HG03064 (cell line): ENCODE data around the gene INTS1.

Source experiments
- ATAC-seq: cut with Tn5 transposase; IDR thresholded peaks from one replicate; pipeline ENCODE4 v1.9.1; 2021; ENCODE audit warnings: low read depth; ENCODE audit not compliant: unreplicated experiment

Gene INTS1, protein sequence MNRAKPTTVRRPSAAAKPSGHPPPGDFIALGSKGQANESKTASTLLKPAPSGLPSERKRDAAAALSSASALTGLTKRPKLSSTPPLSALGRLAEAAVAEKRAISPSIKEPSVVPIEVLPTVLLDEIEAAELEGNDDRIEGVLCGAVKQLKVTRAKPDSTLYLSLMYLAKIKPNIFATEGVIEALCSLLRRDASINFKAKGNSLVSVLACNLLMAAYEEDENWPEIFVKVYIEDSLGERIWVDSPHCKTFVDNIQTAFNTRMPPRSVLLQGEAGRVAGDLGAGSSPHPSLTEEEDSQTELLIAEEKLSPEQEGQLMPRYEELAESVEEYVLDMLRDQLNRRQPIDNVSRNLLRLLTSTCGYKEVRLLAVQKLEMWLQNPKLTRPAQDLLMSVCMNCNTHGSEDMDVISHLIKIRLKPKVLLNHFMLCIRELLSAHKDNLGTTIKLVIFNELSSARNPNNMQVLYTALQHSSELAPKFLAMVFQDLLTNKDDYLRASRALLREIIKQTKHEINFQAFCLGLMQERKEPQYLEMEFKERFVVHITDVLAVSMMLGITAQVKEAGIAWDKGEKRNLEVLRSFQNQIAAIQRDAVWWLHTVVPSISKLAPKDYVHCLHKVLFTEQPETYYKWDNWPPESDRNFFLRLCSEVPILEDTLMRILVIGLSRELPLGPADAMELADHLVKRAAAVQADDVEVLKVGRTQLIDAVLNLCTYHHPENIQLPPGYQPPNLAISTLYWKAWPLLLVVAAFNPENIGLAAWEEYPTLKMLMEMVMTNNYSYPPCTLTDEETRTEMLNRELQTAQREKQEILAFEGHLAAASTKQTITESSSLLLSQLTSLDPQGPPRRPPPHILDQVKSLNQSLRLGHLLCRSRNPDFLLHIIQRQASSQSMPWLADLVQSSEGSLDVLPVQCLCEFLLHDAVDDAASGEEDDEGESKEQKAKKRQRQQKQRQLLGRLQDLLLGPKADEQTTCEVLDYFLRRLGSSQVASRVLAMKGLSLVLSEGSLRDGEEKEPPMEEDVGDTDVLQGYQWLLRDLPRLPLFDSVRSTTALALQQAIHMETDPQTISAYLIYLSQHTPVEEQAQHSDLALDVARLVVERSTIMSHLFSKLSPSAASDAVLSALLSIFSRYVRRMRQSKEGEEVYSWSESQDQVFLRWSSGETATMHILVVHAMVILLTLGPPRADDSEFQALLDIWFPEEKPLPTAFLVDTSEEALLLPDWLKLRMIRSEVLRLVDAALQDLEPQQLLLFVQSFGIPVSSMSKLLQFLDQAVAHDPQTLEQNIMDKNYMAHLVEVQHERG (N-terminal part only)

DNA sequence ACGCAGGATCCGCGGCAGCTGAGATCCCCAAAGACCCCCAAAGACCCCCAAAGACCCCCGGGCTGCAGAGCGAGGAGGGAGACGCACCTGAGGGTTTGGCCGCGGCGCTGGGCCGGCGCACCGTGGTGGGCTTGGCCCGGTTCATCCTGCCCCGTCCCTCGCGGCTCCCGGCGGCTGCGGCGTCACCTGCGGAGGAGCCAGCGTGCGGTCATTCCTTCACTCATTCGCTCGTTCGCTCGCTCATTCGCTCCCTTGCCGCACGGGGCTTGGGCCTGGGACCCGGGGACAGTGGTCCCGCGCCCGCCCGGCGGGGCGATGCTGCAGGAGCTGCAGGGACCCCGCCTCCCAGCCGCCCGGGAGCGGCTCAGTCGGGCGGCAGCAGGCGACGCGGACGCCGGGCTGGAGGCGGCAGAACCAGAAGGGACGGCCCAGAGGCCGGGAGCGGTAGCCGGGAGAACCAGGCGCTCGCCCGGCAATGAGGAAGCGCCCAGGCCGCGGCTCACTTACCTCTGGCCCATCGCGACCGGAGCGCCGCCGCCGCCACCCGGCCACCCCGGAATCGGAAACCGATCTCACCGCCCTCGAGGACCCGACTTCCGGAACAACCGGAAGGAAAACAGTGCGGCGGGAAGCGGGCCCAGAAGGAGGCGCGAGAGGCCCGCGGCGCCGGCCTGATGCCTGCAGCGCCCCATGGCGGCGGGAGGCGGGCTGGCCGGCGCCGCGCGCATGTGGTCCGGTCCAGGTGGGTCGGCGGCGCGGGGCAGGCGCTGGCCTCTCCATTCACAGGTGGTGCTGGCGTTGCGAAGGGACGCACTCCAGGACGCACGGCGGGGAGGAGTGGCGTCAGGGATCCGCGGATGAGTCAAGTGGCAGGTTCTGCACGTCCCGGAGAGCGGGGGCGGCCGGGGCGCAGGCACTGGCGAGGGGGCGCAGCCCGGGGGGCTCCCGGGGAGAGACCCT lies at the start of gene INTS1:
Gene INTS1 (minus strand): TSS at position 574 of the 960 bp plus-strand sequence. CDS start 429 bp downstream, at position 145.
- peak; percentile 67 for ATAC-seq

- ATAC-seq, result no peak
These were observed 49.5 kb upstream of the INTS1 start for GRCh38 chr7:1553512-1554210.

GRCh38 chr7:1552200-1552599 lies 48.0 kb upstream of the INTS1 start:
- ATAC-seq, result no peak

GRCh38 chr7:1550846-1551155 lies 46.6 kb upstream of the INTS1 start:
- no peak for ATAC-seq

DNA sequence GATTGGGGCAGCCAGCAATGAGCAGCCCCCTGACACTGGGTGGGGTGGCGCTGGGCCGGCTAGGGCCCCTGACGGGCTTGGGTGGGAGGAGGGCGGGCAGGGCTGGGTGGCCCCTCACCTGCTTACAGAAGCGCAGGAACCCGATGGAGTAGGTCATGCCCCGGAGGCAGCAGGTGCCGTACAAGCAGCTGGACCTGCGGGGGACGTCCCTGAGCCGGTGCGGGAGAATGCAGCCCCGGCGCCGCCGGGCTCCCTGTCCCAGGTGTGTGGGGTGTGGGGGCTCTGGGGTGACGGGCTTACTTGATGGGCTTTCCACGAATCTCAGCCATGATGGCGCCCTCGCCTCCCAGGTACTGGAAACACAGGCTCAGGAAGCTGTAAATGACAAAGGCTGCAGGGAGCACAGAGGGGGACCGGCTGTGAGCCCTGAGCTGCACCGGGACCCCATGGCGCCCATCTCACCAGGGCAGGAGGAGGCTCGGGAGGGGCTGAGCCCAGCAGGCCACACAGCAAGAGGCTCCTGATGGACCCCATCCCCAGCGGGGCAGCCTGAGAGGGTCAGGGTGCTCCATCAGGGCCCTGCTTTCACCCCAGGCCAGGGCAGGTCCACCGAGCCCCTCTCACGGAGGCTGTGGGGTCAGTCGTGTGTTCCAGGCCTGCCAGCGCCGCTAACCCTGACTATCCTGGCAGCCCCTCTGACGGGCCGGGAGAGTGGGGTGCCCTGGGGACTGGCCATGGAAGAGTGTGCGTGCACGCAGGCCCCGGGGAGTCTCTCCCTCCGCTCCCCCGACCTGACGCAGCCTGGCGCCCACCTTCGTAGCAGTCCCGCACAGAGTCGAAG lies 46.0 kb upstream of the INTS1 start:
- ATAC-seq, result no peak

DNA sequence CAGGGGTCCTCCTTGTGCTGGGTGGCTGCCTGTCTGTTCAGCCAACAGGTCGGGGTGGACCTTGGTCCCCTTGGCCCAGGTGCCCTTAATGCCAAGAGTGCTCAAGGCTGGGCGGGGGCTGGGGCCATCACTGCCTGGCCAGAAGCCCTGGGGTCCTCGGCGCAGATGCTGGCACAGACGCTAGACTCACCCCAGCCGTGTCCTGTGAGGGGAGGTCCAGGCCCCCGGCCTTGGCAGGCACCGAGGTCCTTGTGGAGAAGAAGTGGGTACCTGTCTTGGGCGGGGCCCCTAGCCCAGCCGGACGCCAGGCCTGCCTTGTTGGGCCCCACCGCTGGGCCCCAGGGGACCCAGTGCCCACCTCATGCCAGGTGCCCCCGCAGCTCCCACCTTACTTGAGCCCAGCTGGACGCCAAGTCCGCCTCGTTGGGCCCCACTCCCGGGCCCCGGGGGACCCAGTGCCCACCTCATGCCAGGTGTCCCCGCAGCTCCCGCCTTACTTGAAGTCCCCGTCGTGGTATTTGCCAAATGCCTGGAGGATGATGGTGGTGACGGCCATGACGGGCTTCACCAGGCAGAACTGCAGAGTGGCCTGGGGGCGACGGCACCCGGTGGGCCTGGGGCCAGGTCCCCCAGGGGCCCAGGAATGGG lies 45.3 kb upstream of the INTS1 start:
- no peak for ATAC-seq

DNA sequence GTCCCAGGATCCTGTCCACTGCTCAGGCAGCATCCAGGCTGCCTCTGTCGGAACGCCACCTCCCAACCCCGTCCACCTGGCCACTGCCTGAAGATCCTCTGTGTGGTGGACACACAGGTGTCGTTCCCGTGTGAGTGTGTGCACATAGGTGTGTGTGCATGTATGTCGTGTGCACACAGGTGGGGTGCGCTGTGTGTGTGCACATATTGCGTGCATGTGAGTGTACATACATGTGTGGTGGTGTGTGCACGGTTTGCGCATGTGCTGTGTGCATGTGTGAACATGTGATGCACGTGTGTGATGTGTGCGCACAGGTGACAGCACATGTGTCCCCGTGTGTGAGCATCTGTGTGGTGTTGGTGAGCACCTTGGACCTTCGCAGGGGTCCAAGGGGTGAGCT lies 44.8 kb upstream of the INTS1 start:
- no peak for ATAC-seq

DNA sequence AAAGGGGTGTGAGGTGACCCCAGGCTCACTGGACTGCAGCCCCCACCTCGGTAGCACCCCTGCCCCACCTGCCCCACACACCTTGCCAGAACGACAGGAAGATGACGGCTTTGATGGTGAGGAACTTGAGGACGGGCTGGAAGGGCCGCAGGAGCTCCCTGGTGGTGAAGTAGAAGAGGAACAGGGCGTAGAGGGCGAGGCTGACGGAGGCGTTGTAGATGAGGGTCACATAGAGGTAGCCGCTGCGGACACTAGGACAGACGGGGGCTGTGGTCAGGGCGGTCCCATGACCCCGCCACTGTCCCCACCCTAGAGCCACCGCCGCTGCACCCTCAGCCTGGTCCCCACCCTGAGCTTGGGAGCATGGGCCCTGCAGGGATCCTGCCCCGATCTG lies 44.2 kb upstream of the INTS1 start:
- no peak for ATAC-seq

GRCh38 chr7:1547777-1548437 lies 43.7 kb upstream of the INTS1 start:
- ATAC-seq, result no peak

GRCh38 chr7:1546909-1547776 lies 43.0 kb upstream of the INTS1 start:
- ATAC-seq, result no peak

GRCh38 chr7:1546274-1546908 lies 42.2 kb upstream of the INTS1 start:
- ATAC-seq, result no peak

GRCh38 chr7:1545417-1546246 lies 41.4 kb upstream of the INTS1 start:
- no peak for ATAC-seq

DNA sequence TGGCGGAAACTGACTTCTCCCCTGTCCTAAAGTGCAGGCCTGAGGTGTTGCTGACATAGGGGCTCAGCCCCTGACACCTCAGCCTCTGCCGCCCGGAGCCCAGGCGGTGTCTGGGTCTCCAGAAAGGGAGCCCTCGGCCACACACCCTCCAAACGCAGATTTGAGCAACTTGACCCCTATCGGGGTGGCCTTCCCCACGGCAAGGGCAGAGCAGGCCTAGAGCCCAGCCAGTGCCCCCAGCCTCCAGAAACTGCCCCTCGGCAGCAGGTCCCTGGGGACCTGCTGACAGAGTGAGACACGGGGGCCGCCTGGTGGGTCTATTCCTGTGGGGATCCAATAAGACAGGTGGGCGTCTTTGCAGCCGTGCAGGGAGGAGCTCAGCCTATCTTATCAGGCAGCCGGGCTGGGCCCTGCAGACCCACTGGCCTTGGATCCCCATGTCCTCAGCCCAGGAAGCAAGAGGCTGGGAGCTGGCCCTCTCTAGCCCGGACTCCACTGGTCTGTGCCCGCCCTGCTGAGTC lies 40.8 kb upstream of the INTS1 start:
- no peak for ATAC-seq

DNA sequence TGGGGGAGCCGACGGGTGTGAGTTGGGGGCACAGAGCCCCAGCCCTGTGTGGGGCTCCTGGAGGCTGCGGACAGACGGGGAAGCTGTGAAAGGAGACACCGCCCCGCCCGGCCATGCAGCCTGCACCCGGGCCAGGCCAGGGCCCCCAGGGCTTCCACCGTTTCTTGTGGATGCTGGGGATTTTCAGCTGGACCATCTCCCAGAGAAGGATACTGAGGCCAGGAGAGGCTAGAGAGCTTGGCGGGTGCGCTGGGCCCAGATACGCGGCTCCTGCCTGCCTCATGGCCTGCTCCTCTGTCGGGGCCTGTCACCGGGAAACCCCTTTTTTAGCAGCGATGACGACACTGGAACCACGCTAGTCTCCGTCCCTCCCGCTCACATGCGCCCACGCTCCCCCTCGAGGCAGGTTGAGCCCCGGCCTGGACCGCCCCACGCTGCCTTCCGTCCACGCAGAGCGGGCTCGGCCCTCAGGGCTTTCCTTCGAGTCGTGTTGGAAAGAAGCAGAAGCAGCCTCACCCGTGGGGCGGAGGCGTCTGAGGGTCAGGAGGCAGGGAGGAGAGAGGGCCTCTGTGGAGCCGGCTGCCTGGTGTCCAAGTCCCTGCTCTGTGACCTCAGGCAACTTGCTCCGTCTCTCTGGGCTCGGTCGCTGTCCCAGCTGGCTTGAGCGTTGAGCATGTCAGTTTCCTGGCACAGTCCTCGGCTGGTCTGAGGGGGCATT lies 40.1 kb upstream of the INTS1 start:
- ATAC-seq, result no peak
